Astrocyte of the cerebellum (primary cell): ENCODE results near the gene WWC2.

ENCODE experiments used
- DNase-seq: peaks from one replicate; pipeline ENCODE4 v3.0.0-alpha.2; 2011; ENCODE audit warnings: low read depth
- H3K4me3 ChIP-seq: 2 replicates; pipeline ENCODE4 v1.5.1; 2011; ENCODE audit warnings: mild to moderate bottlenecking, low read depth, low read length, moderate library complexity
- in situ Hi-C: cut with HindIII; loops from 2 replicates; pipeline ENCODE4 v1.10.0; 2017; ENCODE audit warnings: low sequenced_read_pairs
- TF ChIP-seq, protein P1 (sequence below): IDR thresholded peaks from 2 replicates; pipeline ENCODE4 v1.5.1; 2012; ENCODE audit warnings: low read length, low read depth, moderate library complexity, mild to moderate bottlenecking; ENCODE audit errors: missing control alignments

WWC2 gene

DNA sequence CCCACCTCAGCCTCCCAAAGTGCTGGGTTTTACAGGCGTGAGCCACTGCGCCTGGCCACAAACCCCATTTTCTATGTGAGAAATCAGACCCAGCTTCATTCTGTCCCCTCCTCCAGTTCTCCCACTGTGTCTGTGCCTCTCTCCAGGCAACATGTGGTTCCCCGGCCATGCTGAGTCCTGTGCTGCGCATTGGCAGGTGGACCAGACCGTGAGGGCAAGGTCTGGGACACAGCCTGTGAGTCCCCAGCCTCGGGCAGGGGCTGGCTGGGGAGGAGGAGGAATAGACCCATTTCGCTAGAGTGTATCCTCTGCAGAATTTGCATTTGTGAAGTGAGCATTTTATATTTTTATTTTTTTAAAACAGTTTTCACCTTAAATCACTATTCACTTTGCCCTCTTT lies 244.7 kb downstream of the WWC2 start:
- H3K4me3 ChIP-seq, result no peak overlapping the region
- DNase-seq, result no peak
- in situ Hi-C loops, result no loop called here
- TF ChIP-seq, protein P1, sequence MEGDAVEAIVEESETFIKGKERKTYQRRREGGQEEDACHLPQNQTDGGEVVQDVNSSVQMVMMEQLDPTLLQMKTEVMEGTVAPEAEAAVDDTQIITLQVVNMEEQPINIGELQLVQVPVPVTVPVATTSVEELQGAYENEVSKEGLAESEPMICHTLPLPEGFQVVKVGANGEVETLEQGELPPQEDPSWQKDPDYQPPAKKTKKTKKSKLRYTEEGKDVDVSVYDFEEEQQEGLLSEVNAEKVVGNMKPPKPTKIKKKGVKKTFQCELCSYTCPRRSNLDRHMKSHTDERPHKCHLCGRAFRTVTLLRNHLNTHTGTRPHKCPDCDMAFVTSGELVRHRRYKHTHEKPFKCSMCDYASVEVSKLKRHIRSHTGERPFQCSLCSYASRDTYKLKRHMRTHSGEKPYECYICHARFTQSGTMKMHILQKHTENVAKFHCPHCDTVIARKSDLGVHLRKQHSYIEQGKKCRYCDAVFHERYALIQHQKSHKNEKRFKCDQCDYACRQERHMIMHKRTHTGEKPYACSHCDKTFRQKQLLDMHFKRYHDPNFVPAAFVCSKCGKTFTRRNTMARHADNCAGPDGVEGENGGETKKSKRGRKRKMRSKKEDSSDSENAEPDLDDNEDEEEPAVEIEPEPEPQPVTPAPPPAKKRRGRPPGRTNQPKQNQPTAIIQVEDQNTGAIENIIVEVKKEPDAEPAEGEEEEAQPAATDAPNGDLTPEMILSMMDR, result no peak

GRCh38 chr4:183344523-183345255 lies 245.6 kb downstream of the WWC2 start:
- in situ Hi-C loops, result no loop called here
- H3K4me3 ChIP-seq, result no peak overlapping the region
- DNase-seq, result no peak
- TF ChIP-seq, protein P1, result no peak

GRCh38 chr4:183345261-183345660 lies 246.2 kb downstream of the WWC2 start:
- H3K4me3 ChIP-seq, result no peak overlapping the region
- no peak for DNase-seq
- TF ChIP-seq, protein P1, result no peak
- in situ Hi-C loops, result no loop called here

DNA sequence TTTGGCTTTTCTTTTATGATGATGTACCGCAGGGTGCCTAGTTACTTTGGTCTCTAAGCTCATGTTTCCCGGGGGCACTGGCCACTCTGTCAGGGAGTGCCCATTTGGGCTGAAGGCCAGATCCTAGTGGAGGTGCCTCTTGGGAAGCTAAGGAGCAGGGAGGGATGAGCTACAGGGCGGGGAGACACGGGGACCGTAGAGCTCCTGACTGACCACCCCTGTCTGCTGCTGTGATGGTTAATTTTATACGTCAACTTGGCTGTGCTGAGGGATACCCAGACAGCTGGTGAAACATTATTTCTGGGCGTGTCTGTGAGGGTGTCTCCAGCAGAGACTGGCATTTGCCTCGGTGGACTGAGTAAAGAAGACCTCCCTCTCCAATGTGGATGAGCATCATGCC lies 248.1 kb downstream of the WWC2 start:
- TF ChIP-seq, protein P1, result no peak
- no peak for DNase-seq
- in situ Hi-C loops, result no loop called here
- no peak overlapping the region for H3K4me3 ChIP-seq

- H3K4me3 ChIP-seq, result no peak overlapping the region
- in situ Hi-C loops, result no loop called here
- no peak for DNase-seq
- TF ChIP-seq, protein P1, result no peak
Measured at GRCh38 chr4:183347566-183347965, 248.5 kb downstream of the WWC2 start.

DNA sequence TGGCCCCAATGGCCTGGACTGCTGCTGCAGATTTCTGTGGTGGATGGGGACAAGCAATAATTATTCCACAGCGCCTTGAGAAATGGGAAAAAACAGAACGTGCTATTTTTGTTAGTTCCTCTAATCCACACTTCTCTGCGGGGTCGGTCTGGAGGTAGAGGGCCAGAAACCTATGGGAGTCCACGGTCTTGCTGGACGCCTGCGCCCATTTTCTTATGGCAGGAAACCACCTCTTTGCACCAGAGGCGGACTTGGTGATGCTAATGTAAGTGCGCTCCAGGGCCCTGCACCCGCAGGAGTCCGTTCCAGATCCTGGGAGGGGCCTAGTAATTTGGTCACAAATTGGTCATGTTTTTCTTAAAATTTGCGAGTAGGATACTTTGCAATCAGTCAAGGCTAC lies 249.1 kb downstream of the WWC2 start:
- DNase-seq, result no peak
- no peak overlapping the region for H3K4me3 ChIP-seq
- in situ Hi-C loops, result no loop called here
- TF ChIP-seq, protein P1, result no peak
